Mesenchymal stem cell (in vitro differentiated cells and primary cell): ENCODE measurements around the gene ACTRT2.

Experiments used
- DNase-seq: peaks from one replicate; pipeline ENCODE4 v3.0.0-alpha.2; 2013
- H2AFZ ChIP-seq: one replicate; pipeline ENCODE4 v1.6.1; 2013; ENCODE audit warnings: low read depth, mild to moderate bottlenecking, control low read depth, inconsistent platforms, low read length, moderate library complexity
- H2AK5ac ChIP-seq: 2 replicates; pipeline ENCODE4 v1.6.1; 2013; ENCODE audit warnings: low read length, moderate library complexity, mild to moderate bottlenecking, inconsistent platforms; ENCODE audit not compliant: severe bottlenecking
- H2BK120ac ChIP-seq: one replicate; pipeline ENCODE4 v1.6.1; 2013; ENCODE audit warnings: low read depth, mild to moderate bottlenecking, inconsistent platforms, low read length, moderate library complexity
- H2BK12ac ChIP-seq, 2 experiments: one replicate each; pipeline ENCODE4 v1.6.1; 2013; ENCODE audit warnings: inconsistent platforms in 2 of 2, low read length in 2 of 2, mild to moderate bottlenecking in 2 of 2, moderate library complexity in 2 of 2, control low read depth in 1 of 2
- H2BK15ac ChIP-seq: one replicate; pipeline ENCODE4 v1.6.1; 2013; ENCODE audit warnings: mild to moderate bottlenecking, low read depth, inconsistent platforms; ENCODE audit not compliant: poor library complexity, severe bottlenecking
- H2BK5ac ChIP-seq: 2 replicates; pipeline ENCODE4 v1.6.1; 2013; ENCODE audit warnings: low read depth, mild to moderate bottlenecking, low read length, control low read depth, inconsistent platforms; ENCODE audit not compliant: poor library complexity, severe bottlenecking
- H3K14ac ChIP-seq, 2 experiments: one replicate each; pipeline ENCODE4 v1.6.1; 2013; ENCODE audit warnings: inconsistent platforms in 2 of 2, low read length in 2 of 2, control low read depth in 1 of 2, mild to moderate bottlenecking in 1 of 2, moderate library complexity in 1 of 2
- H3K18ac ChIP-seq, 2 experiments: one replicate each; pipeline ENCODE4 v1.6.1; 2013; ENCODE audit warnings: inconsistent platforms in 2 of 2, low read length in 2 of 2, control low read depth in 1 of 2, low read depth in 1 of 2, mild to moderate bottlenecking in 1 of 2
- H3K23ac ChIP-seq, 2 experiments: one replicate each; pipeline ENCODE4 v1.6.1; 2013; ENCODE audit warnings: inconsistent platforms in 2 of 2, low read length in 2 of 2, mild to moderate bottlenecking in 2 of 2, moderate library complexity in 2 of 2, control low read depth in 1 of 2
- H3K27ac ChIP-seq: 2 replicates; pipeline ENCODE4 v1.5.1; 2013; ENCODE audit warnings: mild to moderate bottlenecking, moderate library complexity, low read length, control low read depth, inconsistent platforms; ENCODE audit not compliant: poor library complexity, severe bottlenecking
- H3K27me3 ChIP-seq, 2 experiments: 2 replicates each; pipeline versions ENCODE4 v1.6.1 to v1.7.0; 2013; ENCODE audit warnings: low read length in 2 of 2, mild to moderate bottlenecking in 2 of 2, moderate library complexity in 2 of 2, control low read depth in 1 of 2, inconsistent platforms in 1 of 2; ENCODE audit not compliant: control insufficient read depth in 1 of 2, insufficient read depth in 1 of 2
- H3K36me3 ChIP-seq, 2 experiments: 2 replicates each; pipeline versions ENCODE4 v1.6.1 to v1.7.0; 2013; ENCODE audit warnings: low read length in 2 of 2, control low read depth in 1 of 2, inconsistent platforms in 1 of 2, low read depth in 1 of 2, mild to moderate bottlenecking in 1 of 2; ENCODE audit not compliant: insufficient read depth in 2 of 2, control insufficient read depth in 1 of 2
- H3K4ac ChIP-seq, 2 experiments: one replicate each; pipeline ENCODE4 v1.6.1; 2013; ENCODE audit warnings: inconsistent platforms in 2 of 2, low read length in 2 of 2, mild to moderate bottlenecking in 2 of 2, moderate library complexity in 2 of 2, control low read depth in 1 of 2, low read depth in 1 of 2
- H3K4me1 ChIP-seq: 2 replicates; pipeline ENCODE4 v1.6.1; 2013; ENCODE audit warnings: low read depth, low read length, control low read depth; ENCODE audit not compliant: control insufficient read depth, insufficient read depth
- H3K4me2 ChIP-seq: 2 replicates; pipeline ENCODE4 v1.6.1; 2013; ENCODE audit warnings: low read length, mild to moderate bottlenecking, inconsistent platforms; ENCODE audit not compliant: poor library complexity, severe bottlenecking
- H3K4me3 ChIP-seq, 2 experiments: 2 replicates each; pipeline versions ENCODE4 v1.5.1 to v1.7.0; 2013; ENCODE audit warnings: low read length in 2 of 2, mild to moderate bottlenecking in 2 of 2, control low read depth in 1 of 2, low read depth in 1 of 2; ENCODE audit not compliant: insufficient read depth in 1 of 2
- H3K79me1 ChIP-seq: replicated peaks from 2 replicates; pipeline ENCODE4 v1.6.1; 2013; ENCODE audit warnings: mild to moderate bottlenecking, control low read depth, low read length, inconsistent platforms; ENCODE audit not compliant: poor library complexity, severe bottlenecking
- H3K9ac ChIP-seq: 2 replicates; pipeline ENCODE4 v1.7.0; 2013; ENCODE audit warnings: mild to moderate bottlenecking, low read length, moderate library complexity
- H3K9me3 ChIP-seq: 2 replicates; pipeline ENCODE4 v1.7.0; 2013; ENCODE audit warnings: mild to moderate bottlenecking, low read length; ENCODE audit not compliant: control insufficient read depth
- H4K8ac ChIP-seq: one replicate; pipeline ENCODE4 v1.6.1; 2013; ENCODE audit warnings: inconsistent platforms, mild to moderate bottlenecking, low read length, moderate library complexity
- H4K91ac ChIP-seq: one replicate; pipeline ENCODE4 v1.6.1; 2013; ENCODE audit warnings: mild to moderate bottlenecking, low read length, inconsistent platforms
- WGBS: methylation state at CpG from one replicate; pipeline ENCODE4 v1.1.7; 2013; ENCODE audit warnings: mixed read lengths; 5-methylcytosine and 5-hydroxymethylcytosine counted together

Gene ACTRT2

DNA sequence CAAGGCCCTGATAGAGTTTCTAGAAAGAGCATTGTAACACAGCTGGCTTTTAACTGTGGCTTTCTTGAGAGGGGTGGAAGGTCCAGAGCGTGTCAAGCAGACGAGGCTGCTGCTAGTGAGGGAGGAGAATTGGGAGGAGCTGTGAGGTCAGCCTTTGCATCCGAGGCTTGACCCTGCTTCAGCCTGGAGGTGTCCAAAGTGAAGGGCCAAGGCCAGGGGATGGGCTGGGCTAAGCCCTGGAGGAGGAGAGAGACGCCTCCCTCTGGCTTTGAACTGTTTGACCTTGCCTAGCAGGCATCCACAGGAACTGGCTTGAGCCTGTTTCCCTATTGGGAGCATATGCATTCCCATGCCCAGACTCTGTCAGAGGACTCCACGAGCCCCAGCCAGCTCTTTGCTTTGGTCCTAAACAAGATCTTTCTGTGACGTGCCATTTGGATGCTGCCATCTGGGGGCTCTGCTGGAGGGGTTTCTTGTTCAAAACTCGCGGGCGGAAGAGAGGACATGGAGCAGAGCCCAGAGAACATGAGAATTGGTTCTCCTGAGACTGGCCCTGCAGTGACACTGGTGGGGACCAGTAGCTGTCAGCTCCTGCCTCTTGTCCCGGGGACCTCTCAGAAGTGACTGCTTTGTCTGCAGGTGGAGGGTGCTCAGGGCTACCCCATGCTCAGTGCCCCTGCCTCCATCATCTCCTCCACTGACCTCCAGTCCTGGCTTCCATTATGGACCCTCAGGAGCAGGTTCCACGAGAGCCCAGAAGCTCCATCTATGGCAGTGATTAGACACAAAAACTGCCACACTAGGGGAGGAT lies 5.5 kb downstream of the ACTRT2 start:
- no peaks in the 10 kb centered on the region for H3K9me3 ChIP-seq
- H3K23ac ChIP-seq = no peak overlapping the region
- peaks cover 0 to 49% of the 10 kb centered on the region in 2 experiments for H3K27me3 ChIP-seq
- no peak overlapping the region for H4K8ac ChIP-seq
- H3K18ac ChIP-seq = no peak overlapping the region
- no peak for DNase-seq
- no peaks in the 10 kb centered on the region for H3K36me3 ChIP-seq
- no peak overlapping the region for H4K91ac ChIP-seq
- no peak overlapping the region for H3K4me3 ChIP-seq
- H3K14ac ChIP-seq = no peak overlapping the region
- no peak overlapping the region for H3K4ac ChIP-seq
- 65% methylated on average over 11 of the region's 11 CpGs for WGBS
- H2AFZ ChIP-seq = no peak overlapping the region
- no peak overlapping the region for H3K9ac ChIP-seq
- no peak overlapping the region for H2BK120ac ChIP-seq
- no peak overlapping the region for H3K4me2 ChIP-seq
- no peak overlapping the region for H2BK5ac ChIP-seq
- no peaks in the 10 kb centered on the region for H3K4me1 ChIP-seq
- H2BK12ac ChIP-seq = no peak overlapping the region
- no peaks in the 10 kb centered on the region for H3K79me1 ChIP-seq
- H2AK5ac ChIP-seq = no peak overlapping the region
- no peak overlapping the region for H3K27ac ChIP-seq
- no peak overlapping the region for H2BK15ac ChIP-seq

DNA sequence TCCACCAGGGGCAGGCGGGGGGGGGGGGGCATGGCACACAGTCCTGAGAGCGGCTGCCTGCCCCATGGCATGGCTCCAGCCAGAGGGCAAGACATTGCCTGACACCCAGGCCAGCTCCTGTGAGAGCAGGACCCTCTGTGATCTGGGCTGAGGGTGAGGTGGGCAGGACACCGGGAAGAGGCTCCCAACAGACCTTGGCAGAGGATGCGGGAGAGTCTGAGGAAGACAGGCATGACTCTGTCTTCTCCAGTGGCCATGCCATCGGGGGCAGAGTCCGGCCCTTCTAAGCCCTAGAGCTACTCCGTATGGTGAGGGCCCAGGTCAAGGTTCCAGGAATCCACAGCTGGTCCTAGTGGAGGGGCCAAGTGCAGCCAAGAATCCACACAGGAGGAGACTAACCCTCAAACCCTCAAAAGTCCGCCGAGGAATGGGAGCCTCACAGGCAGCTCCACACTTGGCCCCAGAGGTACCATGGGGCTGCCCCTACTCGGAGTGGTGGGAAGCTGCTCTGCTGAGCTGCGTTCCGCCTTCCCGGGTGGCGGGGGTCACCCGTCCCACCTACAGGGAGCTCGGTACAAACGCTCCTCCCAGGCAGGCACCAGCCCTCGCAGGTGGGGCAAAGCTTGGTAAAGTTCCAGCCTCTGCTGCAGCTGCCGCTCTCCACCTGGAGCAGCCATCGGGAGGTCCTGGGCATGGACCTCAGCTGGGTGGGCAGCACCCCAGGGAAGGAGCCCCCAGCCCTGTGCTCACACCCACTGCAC lies 6.5 kb downstream of the ACTRT2 start:
- no peak overlapping the region for H3K14ac ChIP-seq
- H3K27me3 ChIP-seq = peaks cover 0 to 58% of the 10 kb centered on the region in 2 experiments
- no peak overlapping the region for H3K27ac ChIP-seq
- H3K79me1 ChIP-seq = no peaks in the 10 kb centered on the region
- WGBS = 89% methylated on average over 18 of the region's 20 CpGs
- H3K9me3 ChIP-seq = no peaks in the 10 kb centered on the region
- H4K8ac ChIP-seq = no peak overlapping the region
- no peak overlapping the region for H3K4me2 ChIP-seq
- no peak overlapping the region for H2AFZ ChIP-seq
- H2BK12ac ChIP-seq = no peak overlapping the region
- no peak overlapping the region for H3K4ac ChIP-seq
- no peaks in the 10 kb centered on the region for H3K4me1 ChIP-seq
- no peak for DNase-seq
- H3K36me3 ChIP-seq = no peaks in the 10 kb centered on the region
- H4K91ac ChIP-seq = no peak overlapping the region
- H3K23ac ChIP-seq = no peak overlapping the region
- no peak overlapping the region for H2BK120ac ChIP-seq
- H3K4me3 ChIP-seq = no peak overlapping the region
- H2BK15ac ChIP-seq = no peak overlapping the region
- no peak overlapping the region for H3K18ac ChIP-seq
- H2AK5ac ChIP-seq = no peak overlapping the region
- H2BK5ac ChIP-seq = no peak overlapping the region
- H3K9ac ChIP-seq = no peak overlapping the region

DNA sequence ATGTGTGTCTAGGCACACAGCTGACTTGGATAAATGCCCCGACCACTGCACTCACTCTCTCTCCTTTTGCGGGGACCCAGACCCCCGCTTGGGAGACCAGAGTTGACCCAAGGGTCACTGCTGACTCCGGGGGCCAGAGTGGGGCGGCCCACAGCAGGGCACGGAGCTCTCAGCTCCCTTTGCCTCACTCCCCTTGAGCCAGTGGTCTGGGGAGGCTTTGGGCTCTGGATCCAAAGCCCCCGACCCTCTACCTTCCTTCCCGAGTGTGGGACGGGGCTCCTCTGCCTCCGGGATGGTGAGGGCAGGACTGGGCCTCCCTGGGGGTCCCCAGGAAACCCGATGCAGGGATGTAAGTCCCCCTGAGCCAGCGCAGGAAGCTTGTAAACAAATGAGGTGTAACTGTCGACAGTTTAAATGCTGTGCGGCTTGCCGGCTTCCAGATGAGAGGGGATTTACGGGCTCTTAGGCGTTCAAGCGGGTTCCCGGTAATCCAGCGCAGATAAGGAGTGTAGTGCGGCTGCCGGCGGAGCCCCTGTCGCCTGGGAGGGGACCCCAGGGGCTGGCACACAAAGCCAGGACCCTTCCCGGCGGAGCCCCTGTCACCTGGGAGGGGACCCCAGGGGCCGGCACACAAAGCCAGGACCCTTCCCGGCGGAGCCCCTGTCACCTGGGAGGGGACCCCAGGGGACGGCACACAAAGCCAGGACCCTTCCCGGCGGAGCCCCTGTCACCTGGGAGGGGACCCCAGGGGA lies 7.4 kb downstream of the ACTRT2 start:
- Histone ChIP-seq H3K4me1 (no peaks in the 10 kb centered on the region), H3K27ac (no peak overlapping the region), H2BK120ac (no peak overlapping the region), H3K27me3 (peaks cover 0 to 49% of the 10 kb centered on the region in 2 experiments), H2BK15ac (no peak overlapping the region), H3K4ac (no peak overlapping the region), H3K4me2 (no peak overlapping the region), H3K9ac (no peak overlapping the region), H2BK5ac (no peak overlapping the region), H3K14ac (no peak overlapping the region), H3K4me3 (no peak overlapping the region), H4K91ac (no peak overlapping the region), H2BK12ac (no peak overlapping the region), H3K18ac (no peak overlapping the region), H4K8ac (no peak overlapping the region), H3K79me1 (no peaks in the 10 kb centered on the region), H3K23ac (no peak overlapping the region), H3K9me3 (no peaks in the 10 kb centered on the region), H3K36me3 (no peaks in the 10 kb centered on the region), H2AFZ (no peak overlapping the region), H2AK5ac (no peak overlapping the region)
- DNase-seq = no peak
- 87% methylated on average over 31 of the region's 32 CpGs for WGBS

DNA sequence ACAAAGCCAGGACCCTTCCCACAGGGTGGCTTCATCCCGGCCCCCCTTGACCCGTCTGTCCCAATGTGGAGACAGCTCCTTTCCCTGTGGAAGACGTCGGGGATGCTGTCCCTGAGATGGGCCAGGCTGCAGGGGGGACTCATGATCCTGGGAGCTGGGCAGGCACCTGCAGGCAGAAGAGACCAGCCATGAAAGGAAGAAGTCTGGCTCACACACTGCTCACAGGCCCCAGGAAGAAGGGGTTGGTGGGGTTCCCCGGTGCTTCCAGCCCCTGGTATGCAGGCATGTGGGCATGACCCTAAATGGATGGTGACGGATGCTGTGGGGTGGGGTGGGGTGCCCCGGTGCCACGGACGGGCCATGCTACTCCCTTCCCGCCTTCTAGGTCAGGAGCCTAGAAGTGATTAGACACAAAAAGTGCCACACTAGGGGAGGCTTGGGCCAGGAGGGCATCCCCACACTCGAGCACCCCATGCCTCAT lies 8.3 kb downstream of the ACTRT2 start:
- no peaks in the 10 kb centered on the region for H3K9me3 ChIP-seq
- no peak overlapping the region for H4K8ac ChIP-seq
- no peak overlapping the region for H3K14ac ChIP-seq
- DNase-seq = no peak
- H2AFZ ChIP-seq = no peak overlapping the region
- WGBS = 76% methylated on average over 7 of the region's 11 CpGs
- H3K4ac ChIP-seq = no peak overlapping the region
- H3K18ac ChIP-seq = no peak overlapping the region
- H3K27me3 ChIP-seq = peaks cover 0 to 49% of the 10 kb centered on the region in 2 experiments
- H2BK12ac ChIP-seq = no peak overlapping the region
- H3K4me3 ChIP-seq = no peak overlapping the region
- no peak overlapping the region for H3K4me2 ChIP-seq
- no peak overlapping the region for H2AK5ac ChIP-seq
- no peaks in the 10 kb centered on the region for H3K4me1 ChIP-seq
- no peak overlapping the region for H4K91ac ChIP-seq
- H3K27ac ChIP-seq = no peak overlapping the region
- H2BK5ac ChIP-seq = no peak overlapping the region
- H2BK15ac ChIP-seq = no peak overlapping the region
- H2BK120ac ChIP-seq = no peak overlapping the region
- H3K79me1 ChIP-seq = no peaks in the 10 kb centered on the region
- H3K23ac ChIP-seq = no peak overlapping the region
- H3K36me3 ChIP-seq = no peaks in the 10 kb centered on the region
- no peak overlapping the region for H3K9ac ChIP-seq
